OCI-LY1 (cell line): ENCODE results near the gene ANKH.

Experiments
- EZH2 ChIP-seq: fragments of 200-600 bp; sonication (generic), shearing (Covaris generic); IDR thresholded peaks from 2 replicates; pipeline ENCODE4 v1.8.0; 2017; ENCODE audit warnings: borderline replicate concordance, mixed run types, mild to moderate bottlenecking, antibody characterized with exemption, low read length, moderate library complexity, mixed read lengths
- TF ChIP-seq, protein P1 (sequence below): fragments of 200-600 bp; sonication (generic), shearing (Covaris generic); IDR thresholded peaks from 2 replicates; pipeline ENCODE4 v1.5.1; 2017; ENCODE audit warnings: mild to moderate bottlenecking, antibody characterized with exemption, low read length, moderate library complexity, mixed read lengths

DNA sequence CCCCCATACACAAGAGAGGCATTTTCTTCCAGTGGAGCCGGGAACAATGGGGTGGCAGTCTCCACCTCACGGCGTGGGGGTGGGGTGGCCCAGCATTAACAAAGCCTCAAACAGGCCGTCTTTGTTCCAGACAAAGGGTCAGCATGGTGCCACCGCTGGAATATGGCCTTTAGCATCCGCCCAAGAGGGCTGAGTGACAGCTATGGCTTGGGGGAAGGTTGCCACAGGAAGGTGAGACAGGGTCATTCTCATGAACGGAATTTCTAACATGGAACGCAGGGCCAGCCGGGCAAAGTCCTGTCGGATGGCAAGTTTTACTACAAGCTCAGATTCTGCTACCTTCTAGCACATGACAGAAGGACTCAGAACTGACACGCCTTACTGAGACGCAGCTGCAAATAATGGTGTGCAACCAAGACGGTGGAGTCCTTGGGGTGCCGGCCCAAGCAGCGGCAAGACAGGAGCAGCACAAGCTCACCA lies 143.1 kb downstream of the ANKH start:
- TF ChIP-seq, protein P1, sequence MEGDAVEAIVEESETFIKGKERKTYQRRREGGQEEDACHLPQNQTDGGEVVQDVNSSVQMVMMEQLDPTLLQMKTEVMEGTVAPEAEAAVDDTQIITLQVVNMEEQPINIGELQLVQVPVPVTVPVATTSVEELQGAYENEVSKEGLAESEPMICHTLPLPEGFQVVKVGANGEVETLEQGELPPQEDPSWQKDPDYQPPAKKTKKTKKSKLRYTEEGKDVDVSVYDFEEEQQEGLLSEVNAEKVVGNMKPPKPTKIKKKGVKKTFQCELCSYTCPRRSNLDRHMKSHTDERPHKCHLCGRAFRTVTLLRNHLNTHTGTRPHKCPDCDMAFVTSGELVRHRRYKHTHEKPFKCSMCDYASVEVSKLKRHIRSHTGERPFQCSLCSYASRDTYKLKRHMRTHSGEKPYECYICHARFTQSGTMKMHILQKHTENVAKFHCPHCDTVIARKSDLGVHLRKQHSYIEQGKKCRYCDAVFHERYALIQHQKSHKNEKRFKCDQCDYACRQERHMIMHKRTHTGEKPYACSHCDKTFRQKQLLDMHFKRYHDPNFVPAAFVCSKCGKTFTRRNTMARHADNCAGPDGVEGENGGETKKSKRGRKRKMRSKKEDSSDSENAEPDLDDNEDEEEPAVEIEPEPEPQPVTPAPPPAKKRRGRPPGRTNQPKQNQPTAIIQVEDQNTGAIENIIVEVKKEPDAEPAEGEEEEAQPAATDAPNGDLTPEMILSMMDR, result no peak
- no peak for TF ChIP-seq EZH2
